ENCODE measurements around the gene TNFRSF8.

- no peak for TF ChIP-seq POLR2A (IDR thresholded peaks at IDR 0.05; ENCODE audit: low read depth)
- TF ChIP-seq, protein P1, sequence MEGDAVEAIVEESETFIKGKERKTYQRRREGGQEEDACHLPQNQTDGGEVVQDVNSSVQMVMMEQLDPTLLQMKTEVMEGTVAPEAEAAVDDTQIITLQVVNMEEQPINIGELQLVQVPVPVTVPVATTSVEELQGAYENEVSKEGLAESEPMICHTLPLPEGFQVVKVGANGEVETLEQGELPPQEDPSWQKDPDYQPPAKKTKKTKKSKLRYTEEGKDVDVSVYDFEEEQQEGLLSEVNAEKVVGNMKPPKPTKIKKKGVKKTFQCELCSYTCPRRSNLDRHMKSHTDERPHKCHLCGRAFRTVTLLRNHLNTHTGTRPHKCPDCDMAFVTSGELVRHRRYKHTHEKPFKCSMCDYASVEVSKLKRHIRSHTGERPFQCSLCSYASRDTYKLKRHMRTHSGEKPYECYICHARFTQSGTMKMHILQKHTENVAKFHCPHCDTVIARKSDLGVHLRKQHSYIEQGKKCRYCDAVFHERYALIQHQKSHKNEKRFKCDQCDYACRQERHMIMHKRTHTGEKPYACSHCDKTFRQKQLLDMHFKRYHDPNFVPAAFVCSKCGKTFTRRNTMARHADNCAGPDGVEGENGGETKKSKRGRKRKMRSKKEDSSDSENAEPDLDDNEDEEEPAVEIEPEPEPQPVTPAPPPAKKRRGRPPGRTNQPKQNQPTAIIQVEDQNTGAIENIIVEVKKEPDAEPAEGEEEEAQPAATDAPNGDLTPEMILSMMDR (IDR thresholded peaks at IDR 0.05), result no peak
Observed at GRCh38 chr1:12161324-12161661, 98.2 kb downstream of the TNFRSF8 start.

All from esophagus muscularis mucosa (tissue), 3 donors.